PC-3 (cell line): ENCODE data around the gene UBAP1L.

ENCODE experiments used
- CTCF ChIP-seq: fragments of 300-600 bp; sonication (generic); conservative IDR thresholded peaks from 2 replicates; pipeline ENCODE4 v1.5.1; 2017; ENCODE audit warnings: antibody characterized with exemption, low read depth, mild to moderate bottlenecking, low read length
- EZH2 ChIP-seq: fragments of 300-600 bp; sonication (generic); IDR thresholded peaks from one replicate; pipeline ENCODE4 v1.6.1; 2017; ENCODE audit warnings: antibody characterized with exemption, mild to moderate bottlenecking, low read length; ENCODE audit not compliant: unreplicated experiment
- EZH2phosphoT487 ChIP-seq: fragments of 300-600 bp; sonication (generic); IDR thresholded peaks from 2 replicates; pipeline ENCODE4 v1.6.1; 2018; ENCODE audit warnings: mild to moderate bottlenecking, antibody characterized with exemption, low read length, borderline replicate concordance

GRCh38 chr15:65088643-65089021, 26.4 kb downstream of the UBAP1L start:
- TF ChIP-seq CTCF (no peak), EZH2 (no peak), EZH2phosphoT487 (no peak)
